HEK293 (cell line): ENCODE data around the gene CCND3.

ENCODE experiments used
- CTCF ChIA-PET: fragments of 350-600 bp; formaldehyde crosslinking; extraction: SDS; loops from one replicate; lab custom pipeline; 2021; ENCODE audit warnings: antibody characterized with exemption; lab: Yijun Ruan, JAX
- POLR2A ChIA-PET: fragments of 300-600 bp; formaldehyde crosslinking; extraction: SDS; loops from one replicate; lab custom pipeline; 2020; ENCODE audit warnings: antibody characterized with exemption, inconsistent platforms; lab: Yijun Ruan, JAX
- H3K27ac ChIP-seq: fragments of 200-500 bp; sonication (Bioruptor generic); 2 replicates; pipeline ENCODE4 v1.5.1; 2014; ENCODE audit warnings: low read depth, low read length, control low read depth, inconsistent platforms; ENCODE audit errors: extremely low read depth
- H3K36me3 ChIP-seq, 2 experiments: fragments of 200-500 bp in 1 of 2; sonication (Bioruptor generic) in 1 of 2; 1 replicate in 1 of 2; 2 replicates in 1 of 2; pipeline ENCODE4 v1.5.1; 2014 to 2017; ENCODE audit warnings: inconsistent platforms in 2 of 2, low read length in 2 of 2; ENCODE audit not compliant: control insufficient read depth in 2 of 2, insufficient read depth in 1 of 2
- H3K4me1 ChIP-seq: fragments of 200-500 bp; sonication (Bioruptor generic); 2 replicates; pipeline ENCODE4 v1.5.1; 2014; ENCODE audit warnings: mild to moderate bottlenecking, low read length, inconsistent platforms; ENCODE audit not compliant: control insufficient read depth, insufficient read depth
- H3K4me3 ChIP-seq: 2 replicates; pipeline ENCODE4 v1.5.1; 2011; ENCODE audit warnings: low read depth, mild to moderate bottlenecking, control low read depth, low read length, moderate library complexity
- H3K9me3 ChIP-seq: fragments of 200-500 bp; sonication (Bioruptor generic); 2 replicates; pipeline ENCODE4 v1.5.1; 2014; ENCODE audit warnings: low read depth, low read length, inconsistent platforms; ENCODE audit not compliant: control insufficient read depth, insufficient read depth
- EGR2 ChIP-seq: fragments of 450-650 bp; formaldehyde crosslinking; IDR thresholded peaks from 2 replicates; pipeline ENCODE4 v1.5.1; 2016; ENCODE audit warnings: low read depth, missing biosample characterization, missing genetic modification characterization
- KLF1 ChIP-seq: fragments of 450-650 bp; formaldehyde crosslinking; IDR thresholded peaks from 2 replicates; pipeline ENCODE4 v1.5.1; 2016; ENCODE audit warnings: missing biosample characterization, missing genetic modification characterization
- KLF9 ChIP-seq: fragments of 450-650 bp; formaldehyde crosslinking; IDR thresholded peaks from 2 replicates; pipeline ENCODE4 v1.5.1; 2016; ENCODE audit warnings: missing biosample characterization, missing genetic modification characterization, low read depth
- PRDM1 ChIP-seq: fragments of 450-650 bp; formaldehyde crosslinking; IDR thresholded peaks from 2 replicates; pipeline ENCODE4; 2016; ENCODE audit warnings: missing biosample characterization, missing genetic modification characterization
- SCRT1 ChIP-seq: fragments of 450-650 bp; formaldehyde crosslinking; IDR thresholded peaks from 2 replicates; pipeline ENCODE4 v1.5.1; 2016; ENCODE audit warnings: missing biosample characterization, missing genetic modification characterization, borderline replicate concordance
- SP7 ChIP-seq: fragments of 450-650 bp; formaldehyde crosslinking; IDR thresholded peaks from 2 replicates; pipeline ENCODE4 v1.5.1; 2016; ENCODE audit warnings: missing biosample characterization, missing genetic modification characterization
- ZBTB8A ChIP-seq: fragments of 450-650 bp; formaldehyde crosslinking; IDR thresholded peaks from 2 replicates; pipeline ENCODE4 v1.5.1; 2016; ENCODE audit warnings: missing biosample characterization, missing genetic modification characterization
- ZNF138 ChIP-seq: fragments of 450-650 bp; formaldehyde crosslinking; IDR thresholded peaks from 2 replicates; pipeline ENCODE4 v1.5.1; 2016; ENCODE audit warnings: missing biosample characterization, missing genetic modification characterization, borderline replicate concordance
- ZNF23 ChIP-seq: fragments of 450-650 bp; formaldehyde crosslinking; IDR thresholded peaks from 2 replicates; pipeline ENCODE4 v1.5.1; 2016; ENCODE audit warnings: missing biosample characterization, missing genetic modification characterization, borderline replicate concordance
- ZNF394 ChIP-seq: fragments of 450-650 bp; formaldehyde crosslinking; IDR thresholded peaks from 2 replicates; pipeline ENCODE4 v1.5.1; 2016; ENCODE audit warnings: missing biosample characterization, missing genetic modification characterization, mild to moderate bottlenecking, moderate library complexity, borderline replicate concordance
- ZNF398 ChIP-seq: fragments of 450-650 bp; formaldehyde crosslinking; IDR thresholded peaks from 2 replicates; pipeline ENCODE4 v1.5.1; 2017; ENCODE audit warnings: missing biosample characterization, missing genetic modification characterization
- ZNF513 ChIP-seq: fragments of 450-650 bp; IDR thresholded peaks from 2 replicates; pipeline ENCODE4 v1.5.1; 2018; ENCODE audit warnings: missing biosample characterization, missing genetic modification characterization
- ZNF518A ChIP-seq: fragments of 450-650 bp; formaldehyde crosslinking; conservative IDR thresholded peaks from 2 replicates; pipeline ENCODE4 v1.5.1; 2016; ENCODE audit warnings: low read depth, missing biosample characterization, missing genetic modification characterization
- ZNF560 ChIP-seq: fragments of 450-650 bp; formaldehyde crosslinking; IDR thresholded peaks from 2 replicates; pipeline ENCODE4 v1.5.1; 2017; ENCODE audit warnings: missing biosample characterization, missing genetic modification characterization, borderline replicate concordance
- ZNF561 ChIP-seq: fragments of 450-650 bp; IDR thresholded peaks from 2 replicates; pipeline ENCODE4 v1.5.1; 2018; ENCODE audit warnings: missing biosample characterization, missing genetic modification characterization, borderline replicate concordance
- ZNF610 ChIP-seq: fragments of 450-650 bp; formaldehyde crosslinking; IDR thresholded peaks from 2 replicates; pipeline ENCODE4 v1.5.1; 2016; ENCODE audit warnings: missing biosample characterization, missing genetic modification characterization, borderline replicate concordance
- ZNF645 ChIP-seq: fragments of 450-650 bp; formaldehyde crosslinking; IDR thresholded peaks from 2 replicates; pipeline ENCODE4; 2016; ENCODE audit warnings: missing biosample characterization, missing genetic modification characterization
- ZNF670 ChIP-seq: fragments of 450-650 bp; formaldehyde crosslinking; IDR thresholded peaks from 2 replicates; pipeline ENCODE4 v1.5.1; 2016; ENCODE audit warnings: missing biosample characterization, missing genetic modification characterization, low read depth

The CCND3 gene

GRCh38 chr6:41935685-41936072 is 5.9 kb downstream of the CCND3 start (continued):
- TF ChIP-seq KLF9 (tag by site-specific recombination) = no peak
- no peak for TF ChIP-seq ZNF518A (tag by site-specific recombination)
- TF ChIP-seq ZNF645 (tag by site-specific recombination) = no peak
- TF ChIP-seq ZNF560 (tag by site-specific recombination) = no peak

GRCh38 chr6:41935193-41935574 is 6.4 kb downstream of the CCND3 start:
- peaks cover 13 to 83% of the 10 kb centered on the region in 2 experiments for H3K36me3 ChIP-seq
- POLR2A ChIA-PET = interaction anchor here (1.8 to 3.2 kb wide), 2 partner anchors 14 to 28 kb away, joined by 5 to 20 read pairs; partner anchors contain the start of genes BYSL and MED20

GRCh38 chr6:41934278-41935192 is 7.1 kb downstream of the CCND3 start:
- H3K4me1 ChIP-seq = peaks cover 11% of the 10 kb centered on the region
- H3K36me3 ChIP-seq = peaks cover 17 to 89% of the 10 kb centered on the region in 2 experiments
- H3K27ac ChIP-seq = no peak overlapping the region; the same call in 1 of the 2 replicates
- TF ChIP-seq ZNF138 = no peak
- TF ChIP-seq ZNF398 (tag by site-specific recombination) = no peak
- TF ChIP-seq ZNF561 = no peak
- no peak for TF ChIP-seq ZNF23
- no peak for TF ChIP-seq SP7 (tag by site-specific recombination)
- TF ChIP-seq PRDM1 (tag by site-specific recombination) = no peak
- no peak for TF ChIP-seq EGR2 (tag by site-specific recombination)
- TF ChIP-seq ZNF513 (tag by site-specific recombination) = no peak
- no peak for TF ChIP-seq ZBTB8A
- TF ChIP-seq SCRT1 = no peak
- no peak for TF ChIP-seq KLF1 (tag by site-specific recombination)
- ChIA-PET CTCF (interaction anchor here (0.6 to 13.4 kb wide), 12 partner anchors 9 to 167 kb away, joined by 3 to 160 read pairs (median 6); partner anchors contain the start of genes BYSL, MED20, TAF8 and TOMM6), POLR2A (interaction anchor here (1.7 to 3.2 kb wide), 3 partner anchors 7 to 29 kb away, joined by 5 to 20 read pairs (median 5); partner anchors contain the start of genes BYSL, CCND3 and MED20)
- no peak overlapping the region for H3K4me3 ChIP-seq
- no peaks in the 10 kb centered on the region for H3K9me3 ChIP-seq

More at GRCh38 chr6:41935193-41935574, 6.4 kb downstream of the CCND3 start:
- Histone ChIP-seq H3K4me3 (no peak overlapping the region), H3K9me3 (no peaks in the 10 kb centered on the region), H3K4me1 (peaks cover 16% of the 10 kb centered on the region)
- peak; percentile 62; the same call in 1 of the 2 replicates for TF ChIP-seq ZNF394 (tag by site-specific recombination)
- TF ChIP-seq ZNF610 (tag by site-specific recombination) = no peak
- TF ChIP-seq ZNF670 (tag by site-specific recombination) = no peak
- TF ChIP-seq, all 188 proteins: peak for 1
- no peak overlapping the region for H3K27ac ChIP-seq
- CTCF ChIA-PET = interaction anchor here (0.6 to 13.4 kb wide), 13 partner anchors 9 to 982 kb away, joined by 3 to 160 read pairs (median 5); partner anchors contain the start of genes BYSL, MED20 and TOMM6
